GM19372 (cell line): ENCODE measurements around the gene SUFU.
"Not testable (repeated sequence)": the region's sequence is repeated elsewhere in the genome, so short reads cannot be mapped to it uniquely, and the experiment has no call there.

Experiments
- ATAC-seq: cut with Tn5 transposase; IDR thresholded peaks from one replicate; pipeline ENCODE4 v1.9.1; 2021; ENCODE audit warnings: mild to moderate bottlenecking, low read depth, moderate library complexity; ENCODE audit not compliant: unreplicated experiment

Gene SUFU

DNA sequence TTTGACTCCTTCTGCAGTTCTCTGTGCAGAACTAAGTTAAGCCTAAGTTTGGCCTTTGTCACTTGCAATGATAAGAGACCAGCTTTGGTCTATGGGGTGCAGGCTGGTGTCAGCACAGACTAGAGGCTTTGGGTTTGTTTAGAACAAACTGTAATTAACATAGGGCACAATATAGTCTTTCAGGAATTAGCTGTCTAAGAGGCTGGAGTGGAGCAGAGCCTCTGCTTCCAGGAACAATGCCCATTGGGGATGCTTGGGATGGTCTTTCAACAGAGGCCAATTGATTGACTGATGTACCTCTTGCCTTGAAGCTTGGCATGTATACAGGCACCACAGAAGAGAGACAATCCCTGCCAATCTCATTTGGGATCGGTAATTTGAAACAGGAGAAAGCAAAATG, 4.7 kb downstream of the SUFU start:
- ATAC-seq, result no peak

DNA sequence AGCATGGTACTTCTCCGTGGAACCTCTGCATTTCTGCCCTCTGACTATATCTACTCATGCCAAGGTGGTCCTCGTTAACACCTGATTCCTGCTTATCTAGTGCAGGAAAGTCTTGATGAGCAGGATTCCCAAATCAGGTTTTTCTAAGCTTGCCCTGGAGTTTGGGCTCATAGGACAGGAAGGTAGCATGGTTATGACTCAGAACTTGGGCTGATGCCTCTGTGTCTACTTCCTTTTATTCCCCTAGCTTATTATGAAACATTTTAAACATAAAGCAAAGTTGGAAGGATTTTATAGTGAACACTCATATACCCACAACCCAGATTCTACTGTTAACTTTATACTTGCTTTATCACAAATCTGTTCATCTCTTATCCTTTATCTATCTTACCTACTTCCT, 5.6 kb downstream of the SUFU start:
- no peak for ATAC-seq

DNA sequence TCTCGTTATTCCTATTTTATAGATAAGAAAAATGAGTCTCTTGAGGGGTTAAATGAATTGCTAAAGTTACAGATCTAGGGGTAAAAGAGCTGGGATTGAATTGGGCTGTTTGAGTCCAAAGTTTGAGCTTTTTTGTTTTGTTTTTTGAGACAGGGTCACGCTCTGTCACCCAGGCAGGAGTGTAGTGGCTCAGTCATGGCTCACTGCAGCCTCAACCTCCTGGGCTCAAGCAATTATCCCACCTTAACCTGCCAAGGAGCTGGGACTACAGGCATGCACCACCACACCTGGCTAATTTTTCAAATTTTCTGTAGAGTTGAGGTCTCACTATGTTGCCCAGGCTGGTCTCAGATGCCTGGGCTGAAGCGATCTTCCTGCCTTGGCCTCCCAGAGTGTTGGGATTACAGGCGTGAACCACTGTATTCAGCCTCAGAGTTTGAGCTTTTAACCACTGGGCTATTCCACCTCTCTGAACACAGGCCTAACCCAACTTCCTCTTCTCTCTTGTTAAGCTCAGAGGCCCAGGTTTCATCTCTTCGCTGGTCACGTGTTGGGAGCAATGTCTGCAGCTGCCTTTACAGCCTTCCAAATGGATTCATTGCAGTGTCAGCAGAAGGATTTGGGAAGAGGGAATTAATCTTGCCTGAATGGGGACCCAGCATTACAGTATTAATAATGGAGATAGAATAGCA, 8.0 kb downstream of the SUFU start:
- ATAC-seq, result no peak

DNA sequence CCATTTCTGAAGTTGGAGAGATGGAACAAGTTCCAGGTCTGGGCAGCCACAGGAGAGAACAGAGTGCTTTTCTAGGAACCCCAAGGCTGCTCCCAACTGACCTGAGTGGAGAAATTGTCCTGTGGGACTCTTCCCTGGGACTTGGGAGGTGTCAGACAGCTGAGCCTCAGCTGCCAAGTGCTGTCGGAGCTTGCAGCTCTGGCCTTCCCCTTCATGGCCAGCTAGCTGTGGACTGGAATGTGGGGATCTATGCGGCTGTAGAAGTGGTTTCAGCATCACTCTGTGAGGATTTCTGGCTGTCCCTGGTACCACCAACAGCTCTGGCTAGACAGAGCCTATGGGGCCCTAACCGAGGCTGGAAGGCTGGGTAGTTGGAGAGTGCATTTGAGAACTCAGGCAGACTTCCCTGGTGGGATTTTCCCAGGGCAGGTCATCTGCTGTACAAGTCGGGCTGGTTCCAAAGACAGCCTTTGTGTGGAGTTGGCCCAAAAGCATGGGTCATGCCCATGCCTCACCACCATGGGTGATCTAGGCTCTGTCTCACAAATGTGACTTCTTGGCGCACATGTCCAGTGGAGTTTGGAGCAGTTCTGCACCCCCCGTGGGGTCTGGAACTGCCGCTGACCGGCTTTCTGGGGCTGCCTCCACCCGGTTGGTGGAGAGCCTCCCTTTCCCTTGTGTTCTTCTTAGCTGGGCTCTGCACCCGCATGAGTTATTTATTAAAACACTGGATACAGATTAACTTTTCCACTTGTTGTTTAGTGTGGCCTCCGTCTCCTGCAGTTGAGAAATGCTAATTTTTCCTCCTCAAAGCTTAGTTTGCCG, 10.9 kb downstream of the SUFU start:
- ATAC-seq, result no peak

DNA sequence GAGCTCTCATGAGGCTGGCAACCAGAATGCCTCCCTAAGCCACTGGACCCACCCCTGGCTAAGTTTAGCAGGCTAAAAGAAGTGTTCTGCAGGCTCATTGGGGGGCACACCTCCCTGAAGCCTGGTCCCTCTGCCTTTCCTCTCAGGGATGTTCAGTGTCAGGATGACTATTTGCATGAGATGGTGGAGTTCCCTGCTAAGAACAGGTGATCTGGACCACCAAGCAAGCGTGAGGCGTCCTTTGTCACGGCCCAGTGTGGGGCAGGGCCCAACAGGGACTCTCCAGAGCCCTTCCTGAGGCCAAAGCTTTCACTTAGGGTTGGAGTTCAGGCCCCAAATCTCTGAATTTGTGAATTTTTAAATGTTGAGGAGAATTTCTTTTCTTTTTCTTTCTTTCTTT, 12.0 kb downstream of the SUFU start:
- no peak for ATAC-seq

DNA sequence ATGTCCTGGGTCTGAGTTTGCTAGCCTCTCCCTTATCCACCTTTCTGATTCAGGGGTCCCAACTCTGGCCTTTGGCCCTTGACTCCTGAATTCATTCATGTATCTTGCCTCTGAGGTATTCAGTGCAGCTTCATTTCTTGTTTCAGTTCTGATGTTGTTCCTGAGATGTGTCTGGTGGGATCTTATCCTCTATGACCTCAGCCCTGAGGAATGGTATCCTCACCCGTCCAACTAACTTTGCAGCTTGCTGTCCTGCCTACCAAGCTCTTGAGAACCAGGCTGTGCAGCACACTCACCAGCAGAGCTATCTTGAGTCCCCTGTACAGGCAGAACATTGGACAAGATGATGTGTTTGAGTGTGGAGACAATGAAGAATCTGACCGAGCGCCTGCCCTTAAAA, 13.8 kb downstream of the SUFU start:
- ATAC-seq, result no peak

DNA sequence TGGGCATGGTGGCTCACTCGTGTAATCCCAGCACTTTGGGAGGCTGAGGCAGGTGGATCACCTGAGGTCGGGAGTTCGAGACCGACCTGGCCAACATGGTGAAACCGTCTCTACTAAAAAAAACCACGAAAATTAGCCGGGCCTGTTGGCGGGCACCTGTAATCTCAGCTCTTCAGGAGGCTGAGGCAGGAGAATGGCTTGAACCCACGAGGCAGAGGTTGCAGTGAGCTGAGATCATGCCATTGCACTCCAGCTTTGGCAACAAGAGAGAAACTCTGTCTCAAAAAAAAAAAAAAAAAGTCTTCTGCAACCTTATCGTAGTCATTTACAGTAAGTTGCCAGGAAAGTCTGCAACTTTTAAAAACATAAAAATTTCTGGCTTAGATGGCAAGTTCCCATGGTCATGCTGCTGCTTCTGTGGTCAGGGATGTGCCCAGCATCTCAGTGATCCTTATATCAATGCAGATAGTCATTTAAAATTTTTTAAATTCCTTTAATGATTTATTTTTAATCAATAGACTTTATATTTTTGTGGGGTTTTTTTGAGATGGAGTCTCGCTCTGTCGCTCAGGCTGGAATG, 15.6 kb downstream of the SUFU start:
- no peak for ATAC-seq

DNA sequence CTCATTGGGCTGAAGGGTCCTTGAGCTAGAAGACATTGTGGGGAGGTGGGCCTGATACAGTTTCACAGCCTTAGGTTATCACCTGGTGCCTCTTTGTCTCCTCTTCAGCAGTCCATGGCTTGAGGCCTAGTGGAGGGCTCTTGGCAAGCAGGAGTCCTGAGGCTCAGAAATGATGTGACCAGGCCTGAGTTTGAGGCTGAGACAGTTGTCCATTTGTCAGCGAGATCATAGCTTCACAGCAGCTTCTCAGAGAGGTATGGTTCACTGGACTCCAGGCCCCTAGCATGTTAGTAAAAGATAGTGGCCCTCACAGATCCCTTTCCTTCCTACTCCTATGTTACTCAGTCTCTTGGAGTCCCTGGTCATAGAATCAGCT, 19.1 kb downstream of the SUFU start:
- ATAC-seq, result no peak

DNA sequence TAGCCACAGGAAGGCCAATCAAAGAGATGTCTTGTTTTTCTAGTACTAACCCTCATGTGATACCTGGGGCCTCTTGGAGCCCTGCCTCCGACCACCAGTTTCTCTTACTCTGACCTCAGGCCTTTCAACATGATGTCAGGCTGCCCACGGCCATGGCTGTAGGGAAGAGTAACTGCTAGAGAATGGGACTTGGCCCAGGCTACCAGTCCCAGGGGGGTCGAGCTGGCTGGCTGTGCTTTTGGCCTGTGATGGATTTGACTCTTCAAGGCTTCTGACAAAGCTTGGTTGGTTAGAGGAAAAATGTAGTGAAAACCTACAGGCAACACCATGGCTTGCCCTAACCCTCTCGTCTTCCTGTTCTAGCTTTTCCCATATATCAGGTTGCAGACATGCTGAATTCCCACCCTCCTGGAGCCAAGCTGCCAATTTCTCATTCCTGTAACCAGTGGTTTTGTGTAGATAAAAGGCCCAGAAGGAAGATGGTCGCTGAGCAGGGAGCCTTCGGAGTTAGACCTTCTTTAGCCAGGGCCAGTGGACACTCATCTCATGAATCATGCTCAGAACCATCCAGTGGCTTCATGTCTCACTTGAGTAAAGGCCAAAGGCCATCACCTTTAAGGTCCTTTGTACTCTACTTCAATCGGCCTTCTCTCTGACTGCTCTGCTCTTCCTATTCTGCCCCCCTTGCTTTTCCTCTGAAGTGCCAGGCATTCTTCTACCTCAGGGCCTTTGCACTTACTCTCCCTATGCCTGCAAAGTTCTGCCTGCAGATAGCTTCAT, 19.7 kb downstream of the SUFU start:
- ATAC-seq, result no peak

DNA sequence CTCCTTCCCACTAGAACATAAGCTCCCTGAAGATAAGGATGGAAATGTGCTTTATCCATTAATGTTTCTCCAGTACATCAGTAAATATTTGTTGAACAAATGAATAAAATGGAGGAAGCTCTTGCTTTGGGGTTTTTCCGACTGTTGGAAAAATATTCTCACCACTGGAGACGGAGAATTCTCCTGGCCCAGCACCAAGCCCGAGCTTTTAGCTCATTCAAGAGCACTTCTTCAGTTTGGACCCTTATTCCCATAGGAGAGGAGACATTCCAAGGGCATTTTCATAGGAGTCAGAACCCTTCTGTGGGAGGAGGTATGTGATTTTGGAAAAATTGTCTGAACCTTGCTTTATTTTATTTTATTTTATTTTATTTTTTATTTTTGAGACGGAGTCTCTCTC, 21.0 kb downstream of the SUFU start:
- ATAC-seq, result no peak

DNA sequence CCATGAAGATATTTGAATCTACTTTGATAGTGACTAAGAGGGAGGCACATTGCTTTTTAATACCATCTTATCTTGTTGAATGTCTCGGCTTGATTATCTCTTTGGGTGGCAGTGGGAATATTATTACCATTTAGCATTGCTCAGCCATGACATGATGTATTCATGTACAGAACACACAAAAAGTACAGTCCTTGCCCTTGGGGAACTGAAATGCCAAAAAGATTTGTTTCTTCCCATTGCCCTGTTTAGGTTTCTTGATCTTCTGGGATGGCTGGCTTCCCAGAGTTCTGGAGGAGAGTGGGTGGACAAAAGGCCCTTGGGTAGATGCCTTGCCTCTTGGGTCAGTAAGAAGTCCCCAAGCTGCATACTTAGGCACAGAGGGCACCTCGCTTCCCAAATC, 23.8 kb downstream of the SUFU start:
- ATAC-seq, result no peak

DNA sequence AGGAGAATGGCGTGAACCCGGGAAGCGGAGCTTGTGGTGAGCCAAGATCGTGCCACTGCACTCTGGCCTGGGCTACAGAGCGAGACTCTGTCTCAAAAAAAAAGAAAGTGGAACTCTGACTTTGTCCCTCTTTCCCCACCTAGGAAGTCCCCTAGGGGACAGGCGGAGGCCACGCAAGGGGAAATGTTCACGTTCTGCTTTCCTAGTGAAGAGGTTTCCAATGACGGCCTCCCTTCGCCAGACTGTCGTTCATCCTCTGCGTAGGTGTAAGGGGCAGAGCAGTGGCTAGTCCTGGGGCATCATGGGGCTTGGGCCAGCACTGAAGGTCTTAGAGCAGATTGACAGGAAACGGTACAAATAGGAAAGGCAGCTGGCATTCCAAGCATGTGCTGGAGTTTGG, 30.6 kb downstream of the SUFU start:
- no peak for ATAC-seq

DNA sequence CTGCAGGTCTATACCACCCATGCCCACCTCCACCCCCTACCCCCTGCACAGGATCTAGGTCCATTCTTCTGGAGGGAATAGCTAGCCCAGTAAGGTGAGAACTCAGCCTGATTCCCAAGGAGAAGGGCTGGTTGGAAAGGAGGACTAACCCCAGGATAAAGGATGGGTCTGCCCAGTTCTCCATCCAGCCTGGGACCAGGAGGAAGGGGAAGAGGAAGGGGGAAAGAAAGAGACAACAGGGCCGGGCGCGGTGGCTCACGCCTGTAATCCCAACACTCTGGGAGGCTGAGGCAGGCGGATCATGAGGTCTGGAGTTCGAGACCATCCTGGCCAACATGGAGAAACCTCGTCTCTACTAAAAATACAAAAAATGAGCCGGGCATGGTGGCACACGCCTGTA, 31.2 kb downstream of the SUFU start:
- ATAC-seq, result not testable (repeated sequence)

DNA sequence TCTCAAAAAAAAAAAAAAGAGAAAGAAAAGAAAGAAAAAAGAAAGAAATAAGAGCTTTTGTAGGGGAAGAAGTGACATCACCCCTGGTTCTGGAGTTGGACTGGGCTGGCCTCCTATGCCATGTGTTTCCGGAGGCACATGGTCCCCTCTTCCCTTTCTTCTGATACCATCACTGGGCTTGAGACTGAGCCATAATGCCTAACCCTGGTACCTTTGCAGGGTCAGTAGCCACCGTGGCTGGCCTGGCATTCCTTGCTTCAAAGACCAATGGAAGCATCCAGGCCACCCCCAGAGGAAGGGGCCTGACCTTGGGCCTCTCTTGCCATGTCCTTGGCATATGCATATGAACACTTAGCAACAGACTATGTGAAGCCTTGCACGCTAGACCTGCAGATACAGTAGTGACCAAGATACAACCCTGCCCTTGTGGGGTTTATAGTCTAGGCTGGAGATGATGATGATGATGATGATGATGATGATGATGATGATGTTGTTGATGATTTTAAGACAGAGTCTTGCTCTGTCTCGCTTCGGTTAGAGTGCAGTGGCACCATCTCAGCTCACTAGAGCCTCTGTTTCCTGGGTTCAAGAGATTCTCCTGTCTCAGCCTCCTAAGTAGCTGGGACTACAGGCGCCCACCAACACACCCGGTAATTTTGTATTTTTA, 31.8 kb downstream of the SUFU start:
- no peak for ATAC-seq

DNA sequence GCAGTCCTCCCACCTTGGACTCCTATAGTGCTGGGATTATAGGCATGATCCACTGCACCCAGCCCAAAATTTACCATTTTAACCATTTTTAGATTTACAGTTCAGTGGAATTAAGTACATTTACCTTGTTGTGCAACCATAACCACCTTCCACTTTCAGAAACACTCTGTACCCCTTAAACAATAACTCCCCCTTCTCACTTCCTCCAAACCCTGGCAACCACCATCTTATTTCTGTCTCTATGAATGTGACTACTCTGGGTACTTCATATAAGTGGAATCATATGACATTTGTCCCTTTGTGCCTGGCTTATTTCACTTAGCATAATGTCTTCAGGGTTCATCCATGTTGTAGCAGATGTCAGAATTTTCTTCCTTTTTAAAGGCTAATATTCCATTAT, 33.6 kb downstream of the SUFU start:
- no peak for ATAC-seq

DNA sequence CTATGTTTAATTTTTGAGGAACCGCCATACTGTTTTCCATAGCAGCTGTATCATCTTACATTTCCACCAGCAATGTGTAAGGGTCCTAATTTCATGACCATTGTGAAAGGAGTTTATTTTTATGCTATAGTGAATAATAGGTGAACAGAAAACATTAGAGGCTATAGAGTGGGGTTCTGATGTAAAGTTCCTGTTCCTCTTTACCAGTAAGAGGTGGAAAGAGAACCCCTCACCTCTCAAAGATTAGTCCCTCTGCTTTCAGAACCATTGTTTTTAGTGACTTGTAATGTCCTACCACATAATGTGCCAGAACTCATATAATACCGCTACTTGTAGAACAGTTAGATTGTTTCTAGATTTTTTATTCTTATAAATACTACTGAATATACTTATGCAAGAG, 34.2 kb downstream of the SUFU start:
- ATAC-seq, result no peak

DNA sequence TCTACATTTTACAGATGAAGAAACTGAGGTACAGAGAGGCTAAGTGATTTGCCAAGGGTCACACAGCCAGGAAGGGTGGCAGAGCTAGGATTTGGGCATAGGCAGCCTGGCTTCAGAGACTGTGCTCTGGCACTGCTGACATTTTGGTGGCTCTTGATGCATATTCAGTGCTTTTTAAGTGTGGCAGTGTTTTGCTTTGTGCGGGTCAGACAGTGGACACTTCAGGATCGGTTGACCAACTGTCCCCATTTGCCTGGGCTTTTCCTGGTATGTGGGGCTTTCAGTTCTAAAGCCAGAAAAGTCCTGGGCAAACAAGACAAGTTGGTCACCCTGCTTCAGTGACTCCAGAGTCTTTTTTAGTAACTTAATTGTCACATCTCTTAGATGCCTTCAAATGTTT, 35.0 kb downstream of the SUFU start:
- ATAC-seq, result no peak

DNA sequence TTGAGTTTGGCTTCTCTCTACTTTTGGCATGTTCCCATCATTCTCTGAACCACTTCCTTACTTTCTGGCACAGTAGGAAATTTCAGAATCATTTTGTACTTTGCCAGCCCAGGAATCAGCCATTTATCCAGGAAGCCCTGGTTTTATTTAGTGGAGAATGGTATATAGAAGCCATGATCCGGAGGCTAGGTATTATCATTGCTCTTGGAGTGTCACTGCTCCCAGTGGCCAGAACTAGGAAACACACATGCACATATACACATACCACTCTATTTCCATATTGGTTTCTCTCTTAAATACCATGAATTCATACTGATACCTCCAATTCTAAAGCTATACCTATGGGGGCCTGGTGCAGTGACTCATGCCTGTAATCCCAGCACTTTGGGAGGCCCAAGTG, 36.3 kb downstream of the SUFU start:
- ATAC-seq, result no peak

DNA sequence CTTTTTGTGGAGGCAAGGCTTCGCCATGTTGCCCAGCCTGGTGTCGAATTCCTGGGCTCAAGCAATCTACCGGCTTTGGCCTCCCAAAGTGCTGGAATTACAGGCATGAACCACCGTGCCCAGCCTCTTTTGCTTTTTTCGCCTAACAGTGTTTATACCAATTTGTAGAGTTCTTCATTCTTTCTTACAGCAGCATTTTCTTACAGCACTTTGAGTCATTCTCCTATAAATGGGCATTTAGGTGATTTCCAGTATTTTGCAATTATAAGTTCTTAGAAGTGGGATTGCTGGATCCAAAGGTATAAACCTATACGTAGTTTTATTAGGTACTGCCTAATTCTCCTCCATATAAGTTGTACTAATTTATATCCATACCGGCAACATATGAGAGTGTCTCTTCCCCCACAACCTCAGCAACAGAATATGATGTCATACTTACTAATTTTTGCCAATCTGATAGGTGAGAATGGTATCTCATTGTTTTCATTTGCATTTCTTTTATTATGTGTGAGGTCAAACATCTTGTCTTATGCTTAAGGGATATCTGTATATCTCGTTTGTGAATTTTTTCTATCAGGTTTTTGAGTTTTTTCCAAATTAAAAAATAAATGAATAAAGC, 39.1 kb downstream of the SUFU start:
- no peak for ATAC-seq

DNA sequence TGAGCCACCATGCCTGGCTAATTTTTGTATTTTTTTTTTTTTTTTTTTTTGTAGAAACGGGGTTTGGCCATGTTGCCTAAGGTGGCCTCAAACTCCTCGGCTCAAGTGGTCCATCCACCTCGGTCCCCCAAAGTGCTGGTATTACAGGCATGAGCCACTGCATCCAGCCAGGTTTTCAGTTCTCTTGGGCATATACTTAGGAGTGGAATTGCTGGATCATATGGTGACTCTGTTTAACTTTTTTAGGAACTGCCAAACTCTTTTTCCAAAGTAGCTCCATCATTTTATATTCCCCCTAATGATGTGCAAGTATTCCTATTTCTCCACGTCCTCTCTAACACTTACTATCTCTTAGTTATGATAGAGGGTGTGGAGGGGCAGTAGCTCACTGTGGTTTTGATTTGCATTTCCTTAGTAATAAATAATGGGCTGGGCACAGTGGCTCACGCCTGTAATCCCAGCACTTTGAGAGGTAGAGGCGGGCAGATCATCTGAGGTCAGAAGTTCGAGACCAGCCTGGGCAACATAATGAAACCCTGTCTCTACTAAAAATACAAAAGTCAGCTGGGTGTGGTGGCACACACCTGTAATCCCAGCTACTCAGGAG, 41.6 kb downstream of the SUFU start:
- ATAC-seq, result no peak
